ENCODE data around the gene RBPJL. TPM values are rescaled to one million over a fixed set of nuclear protein-coding genes. Genes with fewer than 3 reads are reported as not detected.

Gene RBPJL
- total and polyA plus RNA-seq, 2 of the 13 experiments (the other 11 are each of a cell fraction or from before 2014, with no cell fraction given): not detected

GRCh38 chr20:45341579-45341938, 34.9 kb downstream of the RBPJL start (continued):
- TF ChIP-seq SNAPC5 (CRISPR knock-in tag; IDR thresholded peaks at IDR 0.05; ENCODE audit: borderline replicate concordance) (no peak), SNAI1 (CRISPR knock-in tag; IDR thresholded peaks at IDR 0.05; ENCODE audit: borderline replicate concordance) (no peak), BORCS8-MEF2B (CRISPR knock-in tag; IDR thresholded peaks at IDR 0.05) (no peak; the same call in 1 of the 2 replicates), UBTF (CRISPR knock-in tag; IDR thresholded peaks at IDR 0.05) (no peak), BRF2 (CRISPR knock-in tag; IDR thresholded peaks at IDR 0.05) (0 out of 2 replicates have a peak, but pooled peaks have one; percentile 16), SMAD9 (CRISPR knock-in tag; IDR thresholded peaks at IDR 0.05) (0 out of 2 replicates have a peak, but pooled peaks have one; percentile 27), NR2F1 (CRISPR knock-in tag; IDR thresholded peaks at IDR 0.05) (peak in 1 of 2 experiments; percentile 38; a peak in 1 of 4 replicates), ZC3H4 (CRISPR knock-in tag; IDR thresholded peaks at IDR 0.05; ENCODE audit: borderline replicate concordance) (no peak), ZBTB7A (CRISPR knock-in tag; IDR thresholded peaks at IDR 0.05) (no peak), HNF4A (CRISPR knock-in tag; IDR thresholded peaks at IDR 0.05) (peak; percentile 58), ZNF646 (CRISPR knock-in tag; IDR thresholded peaks at IDR 0.05) (no peak), TRAFD1 (CRISPR knock-in tag; IDR thresholded peaks at IDR 0.05; ENCODE audit: borderline replicate concordance) (0 out of 2 replicates have a peak, but pooled peaks have one; percentile 24), ZBTB46 (CRISPR knock-in tag; IDR thresholded peaks at IDR 0.05; ENCODE audit: borderline replicate concordance) (no peak), ZNF740 (CRISPR knock-in tag; IDR thresholded peaks at IDR 0.05) (no peak), KLF11 (CRISPR knock-in tag; IDR thresholded peaks at IDR 0.05) (no peak)

Measured in HepG2 (cell line).